Muscle of arm (tissue), 12 donors: ENCODE data around the gene REC8. TPM values are rescaled to one million over a fixed set of nuclear protein-coding genes. Genes with fewer than 3 reads are reported as not detected.

Experiments
- DNase-seq: peaks from one replicate; pipeline ENCODE4 v3.0.0-alpha.2; 2013
- polyA plus RNA-seq, 12 donors: library from polyadenylated mRNA; unstranded; fragments of 120-200 nt; gene quantifications; one replicate each; pipeline ENCODE4 v1.2.1, GENCODE V29; 2013; ENCODE audit not compliant: insufficient read length in 12 of 12

REC8 gene
- polyA plus RNA-seq, 12 donors, result 5.7 to 52.4 (median 8.6) TPM; not detected in 1

- DNase-seq, result no peak
Measured at GRCh38 chr14:24182110-24182882, 10.4 kb downstream of the REC8 start.

DNA sequence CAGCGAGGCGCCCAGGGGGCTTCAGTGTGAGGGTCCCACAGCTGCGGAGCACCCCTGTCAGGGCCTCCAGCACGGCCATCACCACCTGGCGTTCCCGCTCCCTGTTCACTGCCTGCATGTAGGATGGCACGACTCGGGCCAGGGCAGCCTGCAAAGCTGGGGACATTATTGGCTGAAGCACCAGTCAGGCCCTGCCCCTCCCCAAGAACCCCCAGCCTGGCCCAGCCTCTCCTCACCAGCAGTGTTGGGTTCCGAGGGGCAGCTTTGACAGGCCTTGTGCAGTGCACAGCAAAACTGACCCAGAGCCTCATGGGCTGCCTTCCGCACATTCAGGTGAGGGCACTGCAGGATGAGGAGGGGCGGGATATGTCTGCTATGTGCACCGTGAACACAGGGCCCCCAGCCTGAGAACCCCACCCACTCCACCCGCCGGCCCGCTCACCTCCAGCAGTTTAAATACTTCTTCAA, 11.2 kb downstream of the REC8 start:
- DNase-seq, result no peak

GRCh38 chr14:24184104-24184970, 12.5 kb downstream of the REC8 start:
- no peak for DNase-seq

- DNase-seq, result no peak
Measured at GRCh38 chr14:24185026-24185425, 13.1 kb downstream of the REC8 start.

- no peak for DNase-seq
Measured at GRCh38 chr14:24185741-24186140, 13.9 kb downstream of the REC8 start.

GRCh38 chr14:24186831-24187538, 15.1 kb downstream of the REC8 start:
- no peak for DNase-seq

- no peak for DNase-seq
Measured at GRCh38 chr14:24187539-24187915, 15.6 kb downstream of the REC8 start.

DNA sequence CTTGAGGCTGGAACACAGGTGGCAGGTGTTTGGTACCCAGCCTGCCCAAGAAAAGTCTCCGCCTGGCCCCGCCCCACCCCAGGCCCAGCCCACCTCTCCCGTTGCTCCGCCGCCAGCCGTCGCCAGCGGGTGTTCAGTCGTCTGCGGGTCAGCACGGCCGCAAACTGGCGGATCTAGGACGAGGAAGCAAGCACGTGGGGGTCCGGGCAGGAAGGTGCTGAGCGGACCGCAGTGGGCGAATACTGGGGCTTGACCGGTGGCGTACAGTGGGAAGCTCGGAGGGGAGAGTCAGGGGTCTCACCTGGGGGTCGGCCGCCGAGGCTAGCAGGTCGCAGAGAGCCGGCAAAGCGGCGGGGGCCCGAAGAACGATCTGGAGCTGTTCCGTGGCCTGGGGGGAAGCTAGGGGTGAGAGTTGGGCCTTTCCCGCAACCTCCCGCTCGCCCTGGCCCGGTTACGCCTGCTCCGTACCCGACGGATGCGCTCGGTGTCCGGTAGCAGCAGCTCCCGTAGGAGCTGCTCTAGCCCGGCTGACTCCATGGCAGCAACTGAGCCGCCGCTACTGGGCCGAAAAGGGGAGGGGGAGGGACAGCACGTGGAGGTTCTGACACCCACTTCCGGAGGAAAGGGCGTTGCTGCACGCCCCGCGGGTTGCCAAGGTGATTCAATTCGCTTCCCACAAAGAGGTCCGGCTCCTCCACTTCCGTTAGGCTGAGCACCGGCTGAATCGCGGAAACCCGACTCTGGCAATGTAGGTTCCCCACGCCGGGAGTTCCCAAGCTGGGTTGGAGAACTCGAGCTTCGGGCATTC, 16.6 kb downstream of the REC8 start, which contains the start of gene IPO4:
IPO4 (minus strand) TSS at position 566 of the 808 bp plus-strand sequence; CDS start at position 537, 29 bp downstream.
- DNase-seq, result peak; percentile 97

DNA sequence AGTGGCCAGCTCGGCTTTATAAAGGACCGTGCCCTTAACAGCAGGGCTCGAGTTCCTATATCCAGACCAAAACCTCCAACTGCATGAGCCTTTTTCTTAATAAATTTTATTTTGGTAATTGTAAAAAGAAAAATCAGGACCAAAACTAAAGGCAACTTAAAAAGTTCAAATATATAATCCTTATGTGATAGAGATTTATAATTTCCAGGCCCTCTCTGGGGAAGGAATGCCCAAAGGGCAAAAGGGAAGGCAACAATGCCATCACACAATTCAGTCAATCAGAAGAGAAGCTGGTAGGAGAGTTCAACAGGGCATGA, 17.1 kb downstream of the REC8 start:
- no peak for DNase-seq

GRCh38 chr14:24189460-24189859, 17.6 kb downstream of the REC8 start:
- no peak for DNase-seq

DNA sequence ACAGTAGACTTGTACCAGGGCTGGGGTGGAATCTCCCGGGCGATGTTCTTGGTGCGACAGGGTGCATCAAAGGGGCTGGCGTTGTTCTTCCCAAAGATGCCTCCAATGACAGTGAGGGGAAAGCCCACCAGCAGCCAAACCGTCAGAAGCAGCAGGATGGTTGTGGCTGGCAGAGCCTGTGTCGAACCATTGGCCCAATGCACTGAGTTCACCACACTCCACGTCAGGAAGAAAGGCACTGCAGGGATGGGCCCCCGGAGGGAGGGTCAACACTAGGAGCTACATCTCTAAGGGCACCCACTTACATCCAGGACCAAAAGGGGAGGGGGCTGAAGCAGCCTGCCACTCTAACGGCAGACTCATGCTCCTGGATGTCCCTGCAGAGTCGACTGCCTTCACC, 18.5 kb downstream of the REC8 start:
- DNase-seq, result no peak

DNA sequence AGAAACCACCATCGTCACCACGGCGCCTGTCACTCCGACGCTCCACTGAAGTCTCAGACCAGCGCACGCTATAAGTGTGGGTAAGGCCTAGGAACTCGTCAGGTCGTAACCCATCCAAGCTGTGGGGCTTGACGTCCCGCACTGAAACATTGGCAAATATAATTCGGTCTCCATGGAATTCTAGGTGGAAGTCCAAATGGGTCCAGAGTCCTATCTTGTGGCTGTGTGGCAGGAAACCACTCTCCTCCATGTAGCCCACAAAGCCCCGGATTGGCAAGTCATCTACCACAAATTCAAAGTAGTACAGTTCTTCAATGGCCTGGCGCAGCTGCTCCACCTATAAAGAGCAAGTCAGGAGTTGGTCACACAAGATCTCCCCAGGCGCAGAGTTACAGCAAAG, 21.1 kb downstream of the REC8 start:
- no peak for DNase-seq

DNA sequence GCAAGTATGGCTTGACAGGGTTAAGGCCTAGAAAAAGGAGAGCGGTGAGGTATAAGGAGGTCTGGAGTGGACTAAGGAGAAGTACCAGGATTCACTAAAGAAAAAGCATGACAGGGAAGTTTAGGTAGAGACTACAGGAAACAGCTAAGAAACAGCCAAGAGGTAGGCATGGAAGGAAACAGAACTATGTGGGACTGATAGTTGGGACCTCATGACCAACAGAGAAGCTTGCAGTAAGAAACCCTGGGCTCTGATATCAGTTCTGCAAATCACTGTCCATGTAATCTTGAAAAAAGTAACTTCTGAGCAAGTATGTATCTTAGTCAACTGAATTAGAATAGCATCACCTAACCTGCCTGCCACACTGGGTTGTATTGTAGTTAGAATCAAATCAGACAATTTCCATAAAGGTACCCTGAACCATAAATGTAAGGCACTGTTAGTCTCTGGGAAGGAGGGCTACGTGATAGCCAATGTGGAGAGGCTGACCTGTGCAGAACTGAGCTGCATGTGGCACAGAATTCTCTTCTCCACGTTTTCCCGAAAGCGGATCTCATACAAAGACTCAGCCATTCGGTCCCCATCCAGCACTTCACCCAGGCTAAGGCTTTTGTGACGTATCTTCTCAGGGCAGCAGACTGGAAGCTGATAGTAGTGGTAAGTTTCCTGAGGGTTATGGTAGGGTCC, 22.4 kb downstream of the REC8 start:
- no peak for DNase-seq

DNA sequence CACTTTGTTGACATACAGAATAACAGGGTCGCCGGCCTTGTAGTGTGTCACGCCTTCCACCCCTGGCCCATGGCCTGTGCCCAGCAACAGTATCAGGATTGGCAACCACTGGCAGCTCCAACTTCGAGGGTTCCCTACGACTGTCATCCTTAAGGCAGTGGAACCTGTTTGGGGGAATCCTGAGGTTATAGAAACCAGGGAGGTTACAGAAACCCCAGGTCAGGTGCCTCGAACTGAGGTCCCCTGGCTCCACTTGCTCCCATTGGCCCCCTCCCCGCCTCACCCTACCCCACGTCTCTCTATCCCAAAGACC, 22.9 kb downstream of the REC8 start:
- no peak for DNase-seq

DNA sequence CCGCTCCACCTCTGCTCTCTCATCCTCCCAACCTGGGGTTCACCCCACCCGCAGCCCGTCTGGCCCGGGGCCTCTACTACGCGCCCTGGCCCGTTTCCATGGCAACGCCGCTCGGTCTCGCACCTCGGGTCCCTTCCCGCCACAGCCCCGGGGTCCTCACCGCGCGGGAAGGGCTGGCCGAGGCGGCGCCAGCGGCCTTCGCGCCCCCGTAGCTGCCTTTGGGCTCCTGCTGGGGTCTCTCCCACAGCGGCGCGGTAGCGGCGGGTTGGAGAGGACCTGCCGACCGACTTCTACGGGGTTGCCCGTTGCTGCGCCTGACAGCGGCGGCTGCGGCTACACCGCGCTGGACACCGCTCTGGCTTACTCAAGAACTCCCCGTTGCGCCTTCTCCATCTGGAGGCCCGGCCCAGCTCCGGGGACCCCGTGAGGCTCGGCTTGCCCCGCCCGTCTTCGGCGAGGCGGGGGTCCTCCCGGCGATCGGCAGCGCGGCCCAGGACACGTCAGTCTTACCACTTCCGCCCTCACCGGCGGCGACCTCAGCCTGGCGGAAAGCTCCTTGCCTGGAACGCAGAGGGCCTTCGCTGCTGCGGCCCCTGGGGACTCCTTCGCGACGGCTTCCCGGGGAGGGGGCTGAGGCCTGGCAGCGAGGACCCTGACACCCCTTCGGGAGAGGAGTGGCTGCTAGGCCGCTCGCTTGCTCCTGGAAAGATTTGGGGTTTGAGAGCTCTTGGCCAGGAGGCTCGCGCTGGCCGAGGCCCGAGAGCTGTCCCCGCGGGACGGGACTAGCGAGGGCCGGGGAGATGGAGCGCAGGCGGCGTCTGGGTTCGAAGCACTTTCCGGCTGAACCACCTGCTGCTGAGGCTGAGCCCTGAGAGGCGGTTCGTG, 23.5 kb downstream of the REC8 start, which contains the start of gene TM9SF1:
TM9SF1 (minus strand) TSS at position 256 of the 885 bp plus-strand sequence. CDS start 422 bp downstream, outside the sequence.
- DNase-seq, result peak; percentile 92

DNA sequence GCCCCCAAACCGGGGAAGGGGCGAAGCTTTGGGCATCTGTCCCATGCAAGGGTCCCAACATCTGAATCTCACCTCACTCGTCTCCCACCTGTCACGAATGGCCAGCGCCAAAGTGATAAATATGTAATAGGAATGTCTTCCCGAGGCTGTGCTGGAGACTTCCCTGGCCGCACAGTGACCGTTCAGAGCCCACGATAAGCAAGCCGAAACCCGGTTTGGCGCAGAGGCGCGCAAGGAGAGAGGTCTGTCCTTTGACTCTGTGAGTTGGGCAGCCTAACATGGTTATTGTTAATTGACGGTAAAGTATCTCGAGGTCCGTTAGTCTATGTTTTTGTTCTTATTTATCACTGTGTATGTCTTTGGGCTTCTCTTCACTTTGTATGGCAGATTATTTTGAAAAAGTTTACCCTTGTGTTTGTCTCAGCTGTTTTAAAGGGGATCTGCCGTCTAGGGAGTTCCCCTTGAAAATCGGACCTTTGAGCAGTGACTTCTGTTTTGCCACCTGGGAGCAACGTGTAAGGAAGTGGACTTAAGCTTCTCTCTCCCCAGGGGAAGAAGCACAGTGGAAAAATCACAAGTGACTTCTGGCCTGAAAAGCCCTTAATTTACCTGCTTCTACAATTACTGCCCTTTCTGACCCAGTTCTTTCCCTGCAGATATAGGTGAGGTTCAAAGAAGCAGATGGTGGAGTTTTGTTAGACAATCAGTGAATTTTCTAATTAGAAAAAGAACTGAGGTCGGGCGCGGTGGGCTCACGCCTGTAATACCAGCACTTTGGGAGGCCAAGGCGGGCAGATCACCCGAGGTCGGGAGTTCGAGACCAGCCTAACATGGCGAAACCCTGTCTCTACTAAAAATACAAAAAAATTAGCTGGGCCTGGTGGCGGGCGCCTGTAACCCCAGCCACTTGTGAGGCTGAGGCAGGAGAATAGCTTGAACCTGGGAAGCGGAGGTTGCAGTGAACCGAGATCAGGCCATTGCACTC, 24.5 kb downstream of the REC8 start:
- no peak for DNase-seq

DNA sequence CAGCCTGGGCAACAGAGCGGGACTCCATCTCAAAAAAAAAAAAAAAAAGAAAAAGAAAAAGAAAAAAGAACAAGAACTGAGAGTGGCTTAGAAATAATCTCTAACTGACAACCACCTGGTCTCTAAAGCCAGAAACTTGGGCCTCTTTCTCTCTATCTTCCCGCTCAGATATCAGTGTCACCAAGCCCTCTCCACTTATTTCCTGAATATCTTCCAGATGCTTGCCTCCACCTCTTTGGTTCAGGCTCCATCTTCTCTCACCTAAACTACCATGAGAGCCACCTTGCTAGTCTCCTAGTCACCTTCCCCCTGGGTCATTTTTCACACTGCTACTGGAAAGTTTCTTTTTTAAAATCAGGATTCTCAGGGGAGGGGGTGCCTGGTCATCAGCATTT, 25.2 kb downstream of the REC8 start:
- no peak for DNase-seq

DNA sequence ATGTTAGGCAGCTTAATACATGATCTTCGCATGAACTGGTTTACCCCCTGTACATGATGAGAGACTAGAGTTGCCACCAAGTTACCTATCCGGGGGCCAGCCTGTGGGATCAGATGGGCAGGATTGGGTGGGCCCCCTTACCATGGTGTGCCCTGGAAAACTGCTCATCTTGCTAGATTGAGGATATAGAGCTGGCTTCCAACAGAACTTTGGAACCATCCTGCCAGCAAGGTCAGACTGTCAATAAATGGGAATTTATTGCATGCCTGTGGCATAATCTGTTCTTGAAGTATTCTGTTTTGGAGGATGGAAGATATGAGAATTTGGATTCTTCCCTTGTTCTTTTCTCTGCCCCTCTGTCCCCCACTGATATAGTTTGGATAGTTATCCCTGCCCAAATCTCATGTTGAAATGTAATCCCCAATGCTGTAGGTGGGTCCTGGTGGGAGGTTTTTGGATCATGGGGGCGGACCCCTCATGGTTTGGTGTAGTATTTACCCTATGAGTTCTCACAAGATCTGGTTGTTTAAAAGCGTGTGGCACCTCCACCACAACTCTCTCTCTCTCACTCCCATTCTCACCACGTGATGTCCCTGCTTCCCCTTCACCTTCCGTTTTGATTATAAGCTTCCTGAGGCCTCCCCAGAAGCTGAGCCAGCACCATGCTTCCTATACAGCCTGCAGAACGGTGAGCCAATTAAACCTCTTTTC, 27.1 kb downstream of the REC8 start:
- no peak for DNase-seq
